Kidney (tissue), 14 donors: ENCODE measurements around the gene PFKFB3. TPM values are rescaled to one million over a fixed set of nuclear protein-coding genes. Genes with fewer than 3 reads are reported as not detected.

Experiments
- DNase-seq, 5 donors: peaks; one replicate each; pipeline ENCODE4 v3.0.0-alpha.2; 2013 to 2020
- FAIRE-seq: peaks from 2 replicates; lab custom pipeline; 2012; peaks lifted over from hg19 to GRCh38; lab: Jason Lieb, UNC
- H3K27ac ChIP-seq, 2 donors: one replicate each; pipeline ENCODE4 v1.7.0; 2013; ENCODE audit warnings: low read depth in 2 of 2, low read length in 2 of 2, inconsistent platforms in 1 of 2
- H3K27me3 ChIP-seq: one replicate; pipeline ENCODE4 v1.7.1; 2013; ENCODE audit warnings: low read length, inconsistent platforms; ENCODE audit not compliant: control insufficient read depth, insufficient read depth
- H3K36me3 ChIP-seq, 3 donors: one replicate each; pipeline versions ENCODE4 v1.7.0 to v1.7.1; 2013; ENCODE audit warnings: low read length in 3 of 3, control low read depth in 1 of 3, inconsistent platforms in 1 of 3; ENCODE audit not compliant: insufficient read depth in 3 of 3, control insufficient read depth in 2 of 3
- H3K4me1 ChIP-seq, 3 donors: one replicate each; pipeline versions ENCODE4 v1.7.0 to v1.7.1; 2013; ENCODE audit warnings: low read length in 3 of 3, inconsistent platforms in 1 of 3, low read depth in 1 of 3; ENCODE audit not compliant: control insufficient read depth in 2 of 3, insufficient read depth in 2 of 3
- H3K4me3 ChIP-seq, 3 donors: one replicate each; pipeline versions ENCODE4 v1.7.0 to v1.8.1; 2013; ENCODE audit warnings: low read length in 3 of 3, control low read depth in 1 of 3, inconsistent platforms in 1 of 3
- H3K9ac ChIP-seq, 3 donors: one replicate each; pipeline versions ENCODE4 v1.7.0 to v1.7.1; 2013; ENCODE audit warnings: low read length in 3 of 3, control low read depth in 1 of 3, inconsistent platforms in 1 of 3
- H3K9me3 ChIP-seq, 3 donors: one replicate each; pipeline versions ENCODE4 v1.7.0 to v1.7.1; 2013; ENCODE audit warnings: low read length in 3 of 3, control low read depth in 1 of 3, inconsistent platforms in 1 of 3; ENCODE audit not compliant: control insufficient read depth in 2 of 3, insufficient read depth in 1 of 3
- intact Hi-C: fragments of 100-400 bp; cut with DNase I; formaldehyde crosslinking; loops from one replicate; pipeline ENCODE4 v1.11.1; 2022
- polyA plus RNA-seq: library from polyadenylated mRNA; stranded (reverse); fragments of 350-450 nt; fragmentation: Illumina TruSeq; extraction: RNeasy Lipid Tissue Mini Kit (QIAGEN cat#74804); gene quantifications from one replicate; pipeline ENCODE4 v1.2.3, GENCODE V29; 2014; ENCODE audit warnings: low read depth, low replicate concordance; ENCODE audit not compliant: insufficient read depth
- total RNA-seq: library from RNA; stranded (reverse); fragmentation: NEBNext Ultra II Directional; extraction: Animal tissue kit (Norgen Biotek cat#: 25700); gene quantifications from one replicate; pipeline ENCODE4 v1.2.1, GENCODE V29; 2021
- TF ChIP-seq, protein P1 (sequence below): IDR thresholded peaks from 3 replicates; pipeline ENCODE4 v1.5.1; 2012; ENCODE audit warnings: mild to moderate bottlenecking, moderate library complexity, borderline replicate concordance; ENCODE audit not compliant: insufficient read depth; ENCODE audit errors: extremely low read depth
- donor health status: control.
- donor health status: control.
- donor health status: control.
- donor health status: control.
- donor health status: control.
- donor health status: DM: yes; HTN: yes; CAD: no.
- donor health status: Normal renal cell carcinoma (clear cell type).

The PFKFB3 gene
- total and polyA plus RNA-seq, 2 donors from 2014 or later = 34.9 to 141 TPM

DNA sequence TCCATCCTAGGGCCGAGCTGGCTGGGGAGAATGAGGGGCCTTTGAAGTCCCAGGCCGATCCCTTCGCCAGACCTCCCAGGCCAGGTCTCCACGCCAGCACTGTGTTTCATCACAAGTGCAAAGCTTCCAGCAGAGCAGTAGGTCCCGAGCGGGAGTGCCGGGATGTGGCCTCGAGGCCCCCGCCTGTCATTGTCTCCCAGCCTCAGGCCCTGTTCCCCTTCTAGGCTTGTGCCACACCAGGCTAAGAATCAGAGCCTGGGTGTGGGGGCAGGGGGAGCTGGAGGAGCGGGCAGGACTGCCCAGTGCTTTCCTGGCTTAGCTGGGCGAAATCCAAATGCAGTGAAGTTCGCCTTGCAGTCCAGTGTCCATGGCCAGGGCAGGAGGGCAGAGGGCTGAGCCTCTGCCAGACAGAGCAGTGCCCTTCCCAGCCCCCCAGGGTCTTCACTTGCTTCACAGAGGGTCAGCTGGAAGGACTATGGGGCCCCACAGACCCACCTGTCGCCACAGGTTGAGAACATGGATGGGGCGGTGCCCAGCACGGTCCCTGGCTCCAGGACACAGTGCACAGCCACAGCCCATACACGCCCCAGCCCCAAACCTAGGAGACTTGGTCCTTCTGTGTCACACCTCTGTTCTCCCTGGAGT lies 20.2 kb upstream of the PFKFB3 start:
- peak in 1 of 5 donors; percentile 58 for DNase-seq
- Histone ChIP-seq H3K4me3 (no peak overlapping the region), H3K27me3 (no peaks in the 10 kb centered on the region), H3K4me1 (no peaks in the 10 kb centered on the region), H3K36me3 (no peaks in the 10 kb centered on the region), H3K27ac (no peak overlapping the region), H3K9me3 (no peaks in the 10 kb centered on the region), H3K9ac (no peak overlapping the region)
- TF ChIP-seq, protein P1, sequence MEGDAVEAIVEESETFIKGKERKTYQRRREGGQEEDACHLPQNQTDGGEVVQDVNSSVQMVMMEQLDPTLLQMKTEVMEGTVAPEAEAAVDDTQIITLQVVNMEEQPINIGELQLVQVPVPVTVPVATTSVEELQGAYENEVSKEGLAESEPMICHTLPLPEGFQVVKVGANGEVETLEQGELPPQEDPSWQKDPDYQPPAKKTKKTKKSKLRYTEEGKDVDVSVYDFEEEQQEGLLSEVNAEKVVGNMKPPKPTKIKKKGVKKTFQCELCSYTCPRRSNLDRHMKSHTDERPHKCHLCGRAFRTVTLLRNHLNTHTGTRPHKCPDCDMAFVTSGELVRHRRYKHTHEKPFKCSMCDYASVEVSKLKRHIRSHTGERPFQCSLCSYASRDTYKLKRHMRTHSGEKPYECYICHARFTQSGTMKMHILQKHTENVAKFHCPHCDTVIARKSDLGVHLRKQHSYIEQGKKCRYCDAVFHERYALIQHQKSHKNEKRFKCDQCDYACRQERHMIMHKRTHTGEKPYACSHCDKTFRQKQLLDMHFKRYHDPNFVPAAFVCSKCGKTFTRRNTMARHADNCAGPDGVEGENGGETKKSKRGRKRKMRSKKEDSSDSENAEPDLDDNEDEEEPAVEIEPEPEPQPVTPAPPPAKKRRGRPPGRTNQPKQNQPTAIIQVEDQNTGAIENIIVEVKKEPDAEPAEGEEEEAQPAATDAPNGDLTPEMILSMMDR = no peak
- FAIRE-seq = no peak
- intact Hi-C loops = no loop called here

DNA sequence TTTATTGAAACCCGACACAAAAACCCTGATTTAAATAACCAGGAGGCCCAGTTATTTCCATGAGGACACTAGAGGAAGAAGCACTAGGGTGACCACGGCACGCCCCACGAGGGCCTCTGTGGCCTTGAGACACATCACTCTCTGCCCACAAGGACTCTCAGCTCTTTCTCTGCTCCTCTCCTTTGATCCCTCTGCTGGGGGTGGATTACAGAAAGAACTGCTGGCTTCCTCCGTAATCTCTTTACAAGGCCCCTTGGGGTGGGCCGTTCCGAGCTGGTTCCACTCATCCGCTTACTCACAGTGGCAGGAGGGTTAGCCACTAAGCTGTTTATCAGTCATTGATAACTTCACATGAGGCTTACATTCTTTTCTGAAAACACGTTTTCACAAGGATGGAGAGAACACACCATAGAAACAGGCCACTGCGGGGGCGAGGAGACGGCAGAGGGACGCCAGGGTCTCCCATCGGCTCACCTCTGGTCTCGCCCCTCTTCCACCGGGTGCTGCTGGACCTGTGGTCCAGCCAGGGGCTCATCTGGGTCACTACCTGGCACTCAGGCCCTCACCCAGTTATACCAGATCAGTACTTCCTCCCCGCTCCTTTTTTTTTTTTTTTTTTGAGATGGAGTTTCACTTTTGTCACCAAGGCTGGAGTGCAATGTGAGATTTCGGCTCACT lies 17.6 kb upstream of the PFKFB3 start:
- intact Hi-C loops = no loop called here
- FAIRE-seq = no peak

DNA sequence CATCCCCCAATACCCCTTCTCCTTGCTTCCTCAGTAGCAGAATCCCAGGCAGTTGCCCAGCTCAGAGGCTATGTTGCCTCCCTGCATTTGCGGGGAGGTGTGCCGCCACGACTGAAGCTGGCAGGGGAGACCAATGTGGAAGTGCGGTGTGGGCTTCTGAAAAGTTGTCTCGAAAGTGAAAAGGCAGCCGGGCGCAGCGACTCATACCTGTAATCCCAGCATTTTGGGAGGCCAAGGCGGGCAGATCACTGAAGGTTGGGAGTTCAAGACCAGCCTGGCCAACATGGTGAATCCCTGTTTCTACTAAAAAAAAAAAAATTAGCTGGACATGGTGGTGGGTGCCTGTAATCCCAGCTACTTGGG lies 15.9 kb upstream of the PFKFB3 start:
- intact Hi-C loops = no loop called here
- no peaks in the 10 kb centered on the region for H3K9me3 ChIP-seq
- DNase-seq = peak in 1 of 5 donors; percentile 23
- H3K27me3 ChIP-seq = no peaks in the 10 kb centered on the region
- H3K4me3 ChIP-seq = no peak overlapping the region
- no peak overlapping the region for H3K9ac ChIP-seq
- FAIRE-seq = no peak
- H3K36me3 ChIP-seq = no peaks in the 10 kb centered on the region
- no peak overlapping the region for H3K27ac ChIP-seq
- TF ChIP-seq, protein P1 = no peak
- H3K4me1 ChIP-seq = no peaks in the 10 kb centered on the region

More for the DNA sequence above, 17.6 kb upstream of the PFKFB3 start:
- Histone ChIP-seq H3K27me3 (no peaks in the 10 kb centered on the region), H3K4me1 (no peaks in the 10 kb centered on the region), H3K9me3 (no peaks in the 10 kb centered on the region), H3K36me3 (no peaks in the 10 kb centered on the region), H3K9ac (no peak overlapping the region), H3K27ac (no peak overlapping the region), H3K4me3 (no peak overlapping the region)
- peak in 1 of 5 donors; percentile 39 for DNase-seq
- TF ChIP-seq, protein P1 = no peak
